HepG2 (cell line): ENCODE measurements around the gene DSTN. TPM values are rescaled to one million over a fixed set of nuclear protein-coding genes. Genes with fewer than 3 reads are reported as not detected.

Source experiments
- ATAC-seq: fragments of 200-7000 bp; cut with Tn5 transposase; 3 replicates; pipeline ENCODE4 v1.9.1; 2020; ENCODE audit warnings: mild to moderate bottlenecking, moderate library complexity
- BruUV-seq: library from RNA; stranded (reverse); fragments of 400-500 nt; replicated peaks from 2 replicates; lab custom pipeline; 2021; lab: Mats Ljungman, UMichigan
- CTCF ChIA-PET: fragments of 300-600 bp; formaldehyde crosslinking; extraction: SDS; loops from one replicate; lab custom pipeline; 2021; ENCODE audit warnings: low total read pairs, inconsistent platforms, low intra/inter-chr PET ratio; lab: Yijun Ruan, JAX
- POLR2A ChIA-PET: fragments of 350-600 bp; sonication (Branson Sonifier 250); formaldehyde crosslinking; loops from one replicate; lab custom pipeline; 2020; ENCODE audit warnings: antibody characterized with exemption, inconsistent platforms; lab: Yijun Ruan, JAX
- DNase-seq: peaks from one replicate; pipeline ENCODE4 v3.0.0-alpha.2; 2015; ENCODE audit warnings: low spot score
- FAIRE-seq: peaks from 3 replicates; lab custom pipeline; 2011; peaks lifted over from hg19 to GRCh38; lab: Jason Lieb, UNC
- H2AFZ ChIP-seq: one replicate; pipeline ENCODE4 v1.6.1; 2011; ENCODE audit warnings: low read length, inconsistent platforms
- H3K27ac ChIP-seq: fragments of 300-600 bp; 3 replicates; pipeline ENCODE4 v1.8.0; 2011; ENCODE audit warnings: mixed run types, mild to moderate bottlenecking, mixed read lengths, low read length, inconsistent platforms; ENCODE audit not compliant: insufficient read depth; ENCODE audit errors: extremely low read length
- H3K27me3 ChIP-seq, 2 experiments: fragments of 200-600 bp in 1 of 2; 2 replicates in 1 of 2; 3 replicates in 1 of 2; pipeline versions ENCODE4 v1.6.0 to v1.8.0; 2011; ENCODE audit warnings: low read length in 2 of 2, mild to moderate bottlenecking in 2 of 2, moderate library complexity in 2 of 2, inconsistent platforms in 1 of 2; ENCODE audit not compliant: insufficient read depth in 2 of 2, control insufficient read depth in 1 of 2
- H3K36me3 ChIP-seq, 2 experiments: fragments of 200-600 bp in 1 of 2; replicated peaks in 1 of 2; 2 replicates in 1 of 2; 3 replicates in 1 of 2; pipeline versions ENCODE4 v1.5.1 to v1.8.0; 2011; ENCODE audit warnings: low read length in 2 of 2, inconsistent platforms in 1 of 2; ENCODE audit not compliant: insufficient read depth in 2 of 2, control insufficient read depth in 1 of 2
- H3K4me1 ChIP-seq: 2 replicates; pipeline ENCODE4 v1.5.1; 2012; ENCODE audit warnings: low read length, inconsistent platforms; ENCODE audit not compliant: insufficient read depth
- H3K4me2 ChIP-seq: 2 replicates; pipeline ENCODE4 v1.6.0; 2011; ENCODE audit warnings: low read depth, low read length, inconsistent platforms
- H3K4me3 ChIP-seq, 3 experiments: fragments of 200-600 bp in 1 of 3; sonication (generic), shearing (Covaris generic) in 1 of 3; replicated peaks in 1 of 3; 2 replicates each; pipeline ENCODE4 v1.5.1; 2011 to 2016; ENCODE audit warnings: low read length in 3 of 3, inconsistent platforms in 2 of 3, low read depth in 2 of 3, mild to moderate bottlenecking in 2 of 3, control low read depth in 1 of 3, mixed read lengths in 1 of 3; ENCODE audit not compliant: insufficient read depth in 1 of 3
- H3K79me2 ChIP-seq: one replicate; pipeline ENCODE4 v1.6.1; 2011; ENCODE audit warnings: low read length, inconsistent platforms; ENCODE audit not compliant: insufficient read depth
- H3K9ac ChIP-seq: 2 replicates; pipeline ENCODE4 v1.6.0; 2011; ENCODE audit warnings: mild to moderate bottlenecking, low read depth, low read length, inconsistent platforms; ENCODE audit not compliant: insufficient read depth
- H3K9me3 ChIP-seq: 2 replicates; pipeline ENCODE4 v1.5.1; 2012; ENCODE audit warnings: mild to moderate bottlenecking, low read length
- H4K20me1 ChIP-seq: 2 replicates; pipeline ENCODE4 v1.6.0; 2011; ENCODE audit warnings: inconsistent platforms, mild to moderate bottlenecking, low read length, moderate library complexity; ENCODE audit not compliant: insufficient read depth
- MIXL1 ChIP-seq: IDR thresholded peaks from 2 replicates; pipeline ENCODE4 v1.6.1; 2016
- NCOA2 ChIP-seq: sonication (generic); formaldehyde crosslinking; IDR thresholded peaks from 2 replicates; pipeline ENCODE4 v1.8.0; 2022; ENCODE audit warnings: inconsistent platforms
- NCOA5 ChIP-seq: sonication (generic); formaldehyde crosslinking; IDR thresholded peaks from 2 replicates; pipeline ENCODE4 v1.4.0; 2020; ENCODE audit warnings: missing genetic modification reagents
- NFYB ChIP-seq: sonication (generic); formaldehyde crosslinking; IDR thresholded peaks from 2 replicates; pipeline ENCODE4 v1.4.0; 2020; ENCODE audit warnings: missing genetic modification reagents
- NPAS2 ChIP-seq: sonication (generic); formaldehyde crosslinking; IDR thresholded peaks from 2 replicates; pipeline ENCODE4 v1.8.0; 2022; ENCODE audit warnings: mild to moderate bottlenecking, missing genetic modification reagents, borderline replicate concordance
- PHF21A ChIP-seq: sonication (generic); formaldehyde crosslinking; IDR thresholded peaks from 2 replicates; pipeline ENCODE4 v1.5.0; 2020; ENCODE audit warnings: mild to moderate bottlenecking, missing genetic modification reagents
- PHF5A ChIP-seq: IDR thresholded peaks from one replicate; pipeline ENCODE4 v1.6.1; 2018; ENCODE audit warnings: low read depth, missing genetic modification reagents; ENCODE audit not compliant: unreplicated experiment
- PRPF4 ChIP-seq: fragments of 200-400 bp; formaldehyde crosslinking; IDR thresholded peaks from 2 replicates; pipeline ENCODE4 v1.6.1; 2016; ENCODE audit warnings: low read length, low read depth; ENCODE audit not compliant: poor library complexity, severe bottlenecking
- SRSF9 ChIP-seq: fragments of 200-400 bp; formaldehyde crosslinking; IDR thresholded peaks from 2 replicates; pipeline ENCODE4 v1.6.1; 2018; ENCODE audit warnings: borderline replicate concordance, mild to moderate bottlenecking, low read depth, low read length; ENCODE audit not compliant: insufficient read depth, poor library complexity, severe bottlenecking
- ZNF136 ChIP-seq: sonication (generic); formaldehyde crosslinking; IDR thresholded peaks from 2 replicates; pipeline ENCODE4 v1.8.1; 2022; ENCODE audit warnings: low read depth, mild to moderate bottlenecking, moderate library complexity, missing genetic modification reagents
- ZNF335 ChIP-seq: sonication (generic); formaldehyde crosslinking; IDR thresholded peaks from 2 replicates; pipeline ENCODE4 v1.4.0; 2020; ENCODE audit warnings: missing genetic modification reagents
- ZNF761 ChIP-seq: sonication (generic); formaldehyde crosslinking; conservative IDR thresholded peaks from 2 replicates; pipeline ENCODE4 v1.4.0; 2020; ENCODE audit warnings: mild to moderate bottlenecking, missing genetic modification reagents
- WGBS: methylation state at CpG from one replicate; pipeline ENCODE4 v1.1.6; 2017; ENCODE audit warnings: low lambda C conversion rate; 5-methylcytosine and 5-hydroxymethylcytosine counted together
- in situ Hi-C: cut with HindIII; loops from 2 replicates; pipeline ENCODE4 v1.10.0; 2017; ENCODE audit warnings: low pct_unique_long_range_greater_than_20kb; ENCODE audit not compliant: extremely low pct_ligation_motif_present
- intact Hi-C: fragments of 100-400 bp; cut with micrococcal nuclease; formaldehyde crosslinking; loops from one replicate; pipeline ENCODE4 v1.10.0; 2022; ENCODE audit not compliant: unreplicated experiment
- polyA plus RNA-seq, 8 experiments: library from polyadenylated mRNA; depleted of rRNA in 3 of 8; stranded (reverse) in 7 of 8; unstranded in 1 of 8; fragments of >200 nt; fragmentation: Illumina TruSeq in 4 of 8; extraction: Trizol in 4 of 8; gene quantifications; 2 replicates each; pipeline versions ENCODE4 v1.2.1 to v1.2.3, GENCODE V29; 2011 to 2016; ENCODE audit warnings: low read depth in 4 of 8, missing spikeins in 1 of 8, mixed read lengths in 1 of 8; ENCODE audit not compliant: insufficient read depth in 1 of 8
- total RNA-seq, 5 experiments: library from RNA; depleted of rRNA; stranded (reverse); fragments of >200 nt; fragmentation: Illumina TruSeq; extraction: Trizol; gene quantifications; 2 replicates each; pipeline ENCODE4 v1.2.3, GENCODE V29; 2016; ENCODE audit warnings: low read depth in 1 of 5
- TF ChIP-seq, protein P1 (sequence below): sonication (generic); formaldehyde crosslinking; IDR thresholded peaks from 2 replicates; pipeline ENCODE4 v1.9.0; 2021; ENCODE audit warnings: missing genetic modification reagents, borderline replicate concordance

Gene DSTN
- total and polyA plus RNA-seq, 2 of the 13 experiments (the other 11 are each of a cell fraction or from before 2014, with no cell fraction given) = 27.6 to 106 TPM

DNA sequence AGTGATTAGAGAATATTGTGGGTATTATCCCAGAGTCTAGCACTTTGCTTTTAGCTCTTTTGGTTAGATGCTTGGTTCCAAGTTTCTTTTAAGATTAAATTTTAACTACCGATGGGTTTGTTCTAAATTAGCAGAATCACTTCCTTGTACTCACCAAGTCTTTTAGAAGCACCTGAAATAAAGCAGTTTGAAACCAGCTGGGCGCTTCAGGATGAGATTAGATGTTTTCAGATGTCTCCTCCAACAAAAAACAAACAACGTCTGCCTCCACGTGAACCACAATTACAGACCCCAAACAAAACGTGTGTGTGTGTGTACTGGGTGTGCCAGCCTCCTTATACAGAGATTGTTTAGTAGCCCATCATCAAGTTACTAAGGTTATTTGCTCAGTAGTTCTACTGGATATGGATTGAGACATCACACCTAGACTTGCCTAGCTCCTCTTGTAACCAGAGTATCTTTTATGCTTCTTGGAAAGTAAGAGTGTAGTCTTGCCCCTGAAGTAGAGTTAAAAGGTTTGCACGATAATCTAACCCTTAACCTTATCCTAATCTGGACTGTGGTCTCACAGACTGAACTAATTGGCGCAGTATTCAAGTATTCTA is 2.3 kb downstream of the DSTN start:
- intact Hi-C loops = no loop called here
- Histone ChIP-seq H3K9me3 (no peaks in the 10 kb centered on the region), H2AFZ (no peak overlapping the region), H3K4me3 (peak overlapping the region in 1 of 3 experiments; percentile 86; a peak in 3 of 6 replicates), H3K27ac (peak overlapping the region; percentile 0), H3K4me1 (peaks cover 52% of the 10 kb centered on the region), H3K27me3 (no peaks in the 10 kb centered on the region; a peak in 1 of 5 replicates), H3K9ac (no peak overlapping the region; the same call in 1 of the 2 replicates), H3K36me3 (no peaks in the 10 kb centered on the region), H3K4me2 (peak overlapping the region; percentile 96), H3K79me2 (peaks cover 55% of the 10 kb centered on the region), H4K20me1 (peaks cover 8% of the 10 kb centered on the region; the same call in 1 of the 2 replicates)
- BruUV-seq = no TSS peak
- ATAC-seq = no peak
- peak; percentile 18 for FAIRE-seq
- DNase-seq = no peak
- ChIA-PET CTCF (no interaction called here), POLR2A (interaction anchor here (0.7 to 2.9 kb wide), 4 partner anchors 8 to 110 kb away, joined by 3 to 19 read pairs (median 3); partner anchors contain the start of gene RRBP1)
- in situ Hi-C loops = no loop called here
- TF ChIP-seq ZNF335 (CRISPR knock-in tag) = 0 out of 2 replicates have a peak, but pooled peaks have one; percentile 17
- TF ChIP-seq PRPF4 = no peak
- TF ChIP-seq MIXL1 (CRISPR knock-in tag) = no peak
- WGBS = 56% methylated on average over 7 of the region's 7 CpGs

DNA sequence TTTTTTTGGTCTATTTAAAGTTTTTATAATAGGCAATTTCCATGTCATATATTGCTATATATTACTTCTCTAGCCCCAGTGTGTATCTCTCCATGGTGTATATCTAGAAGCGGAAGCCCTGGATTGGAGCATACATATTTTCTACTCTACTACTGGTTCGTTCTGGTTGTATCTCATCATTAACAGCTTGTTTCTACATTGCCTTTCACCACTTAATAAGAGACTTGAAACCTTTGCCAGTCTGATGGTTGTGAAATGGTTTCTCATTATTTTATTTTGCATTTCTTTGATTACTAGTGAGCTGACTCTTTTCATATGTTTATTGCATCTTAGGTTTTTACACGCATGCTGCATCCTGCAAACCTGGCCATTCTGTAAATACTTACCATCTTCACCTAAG is 3.6 kb downstream of the DSTN start:
- TF ChIP-seq NPAS2 (no peak), NCOA5 (no peak), NCOA2 (CRISPR knock-in tag) (no peak), PHF5A (no peak), ZNF136 (CRISPR knock-in tag) (no peak), ZNF761 (CRISPR knock-in tag) (no peak), SRSF9 (no peak), PHF21A (CRISPR knock-in tag) (no peak), NFYB (CRISPR knock-in tag) (no peak)
- TF ChIP-seq, protein P1, sequence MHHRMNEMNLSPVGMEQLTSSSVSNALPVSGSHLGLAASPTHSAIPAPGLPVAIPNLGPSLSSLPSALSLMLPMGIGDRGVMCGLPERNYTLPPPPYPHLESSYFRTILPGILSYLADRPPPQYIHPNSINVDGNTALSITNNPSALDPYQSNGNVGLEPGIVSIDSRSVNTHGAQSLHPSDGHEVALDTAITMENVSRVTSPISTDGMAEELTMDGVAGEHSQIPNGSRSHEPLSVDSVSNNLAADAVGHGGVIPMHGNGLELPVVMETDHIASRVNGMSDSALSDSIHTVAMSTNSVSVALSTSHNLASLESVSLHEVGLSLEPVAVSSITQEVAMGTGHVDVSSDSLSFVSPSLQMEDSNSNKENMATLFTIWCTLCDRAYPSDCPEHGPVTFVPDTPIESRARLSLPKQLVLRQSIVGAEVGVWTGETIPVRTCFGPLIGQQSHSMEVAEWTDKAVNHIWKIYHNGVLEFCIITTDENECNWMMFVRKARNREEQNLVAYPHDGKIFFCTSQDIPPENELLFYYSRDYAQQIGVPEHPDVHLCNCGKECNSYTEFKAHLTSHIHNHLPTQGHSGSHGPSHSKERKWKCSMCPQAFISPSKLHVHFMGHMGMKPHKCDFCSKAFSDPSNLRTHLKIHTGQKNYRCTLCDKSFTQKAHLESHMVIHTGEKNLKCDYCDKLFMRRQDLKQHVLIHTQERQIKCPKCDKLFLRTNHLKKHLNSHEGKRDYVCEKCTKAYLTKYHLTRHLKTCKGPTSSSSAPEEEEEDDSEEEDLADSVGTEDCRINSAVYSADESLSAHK (CRISPR knock-in tag) = no peak
- peaks cover 8% of the 10 kb centered on the region; the same call in 1 of the 2 replicates for H4K20me1 ChIP-seq
- DNase-seq (no peak), FAIRE-seq (no peak), ATAC-seq (no peak)
- no peaks in the 10 kb centered on the region for H3K9me3 ChIP-seq
- H3K27me3 ChIP-seq = no peaks in the 10 kb centered on the region; a peak in 1 of 5 replicates
- no peak overlapping the region for H3K27ac ChIP-seq
- no peak overlapping the region for H3K4me3 ChIP-seq
- intact Hi-C loops = no loop called here
- H3K4me1 ChIP-seq = peaks cover 47% of the 10 kb centered on the region
- CTCF ChIA-PET = no interaction called here
- in situ Hi-C loops = no loop called here
- POLR2A ChIA-PET = interaction anchor here (0.6 to 1.2 kb wide), 4 partner anchors 10 to 395 kb away, joined by 3 to 4 read pairs (median 3); partner anchors contain the start of genes BFSP1, MGME1 and SNX5
- BruUV-seq = no TSS peak
- no peak overlapping the region for H3K9ac ChIP-seq
- WGBS = 97% methylated on average over 3 of the region's 3 CpGs
- peaks cover 61% of the 10 kb centered on the region for H3K79me2 ChIP-seq
- H2AFZ ChIP-seq = no peak overlapping the region
- H3K36me3 ChIP-seq = no peaks in the 10 kb centered on the region
- no peak overlapping the region for H3K4me2 ChIP-seq
